GM12864 (cell line): Measurements from ENCODE around the gene MANBA.

Experiments
- DNase-seq: peaks from one replicate; pipeline ENCODE4 v3.0.0-alpha.2; 2011; ENCODE audit warnings: low read depth
- H3K4me3 ChIP-seq: 2 replicates; pipeline ENCODE4 v1.5.1; 2011; ENCODE audit warnings: mild to moderate bottlenecking, low read depth, low read length, control low read depth
- CTCF ChIP-seq: IDR thresholded peaks from 2 replicates; pipeline ENCODE4 v1.5.1; 2011; ENCODE audit warnings: low read depth, mild to moderate bottlenecking, moderate library complexity, low read length, control low read depth, inconsistent platforms; ENCODE audit errors: missing control alignments

MANBA gene

GRCh38 chr4:102783006-102783405 is 22.2 kb upstream of the MANBA start:
- no peak for TF ChIP-seq CTCF
- H3K4me3 ChIP-seq = no peak overlapping the region
- no peak for DNase-seq

GRCh38 chr4:102781570-102781969 is 20.8 kb upstream of the MANBA start:
- TF ChIP-seq CTCF = no peak
- no peak for DNase-seq

GRCh38 chr4:102780476-102781144 is 19.8 kb upstream of the MANBA start:
- H3K4me3 ChIP-seq = no peak overlapping the region
- TF ChIP-seq CTCF = no peak
- DNase-seq = no peak

More at GRCh38 chr4:102781570-102781969, 20.8 kb upstream of the MANBA start:
- no peak overlapping the region for H3K4me3 ChIP-seq

- DNase-seq = no peak
- no peak for TF ChIP-seq CTCF
- no peak overlapping the region for H3K4me3 ChIP-seq
Measured at GRCh38 chr4:102779204-102779603, 18.4 kb upstream of the MANBA start.

- TF ChIP-seq CTCF = no peak
- no peak for DNase-seq
- H3K4me3 ChIP-seq = no peak overlapping the region
Measured at GRCh38 chr4:102778720-102779119, 18.0 kb upstream of the MANBA start.

- no peak for DNase-seq
- TF ChIP-seq CTCF = no peak
Measured at GRCh38 chr4:102775805-102776204, 15.0 kb upstream of the MANBA start.

GRCh38 chr4:102774254-102774653 is 13.5 kb upstream of the MANBA start:
- H3K4me3 ChIP-seq = no peak overlapping the region
- no peak for TF ChIP-seq CTCF
- DNase-seq = no peak

More at GRCh38 chr4:102775805-102776204, 15.0 kb upstream of the MANBA start:
- no peak overlapping the region for H3K4me3 ChIP-seq
